Mesenchymal stem cell (in vitro differentiated cells and primary cell): ENCODE results near the gene PCSK2.

Source experiments
- DNase-seq: peaks from one replicate; pipeline ENCODE4 v3.0.0-alpha.2; 2013
- H2AFZ ChIP-seq: one replicate; pipeline ENCODE4 v1.6.1; 2013; ENCODE audit warnings: low read depth, mild to moderate bottlenecking, control low read depth, inconsistent platforms, low read length, moderate library complexity
- H2AK5ac ChIP-seq: 2 replicates; pipeline ENCODE4 v1.6.1; 2013; ENCODE audit warnings: low read length, moderate library complexity, mild to moderate bottlenecking, inconsistent platforms; ENCODE audit not compliant: severe bottlenecking
- H2BK120ac ChIP-seq: one replicate; pipeline ENCODE4 v1.6.1; 2013; ENCODE audit warnings: low read depth, mild to moderate bottlenecking, inconsistent platforms, low read length, moderate library complexity
- H2BK12ac ChIP-seq, 2 experiments: one replicate each; pipeline ENCODE4 v1.6.1; 2013; ENCODE audit warnings: inconsistent platforms in 2 of 2, low read length in 2 of 2, mild to moderate bottlenecking in 2 of 2, moderate library complexity in 2 of 2, control low read depth in 1 of 2
- H2BK15ac ChIP-seq: one replicate; pipeline ENCODE4 v1.6.1; 2013; ENCODE audit warnings: mild to moderate bottlenecking, low read depth, inconsistent platforms; ENCODE audit not compliant: poor library complexity, severe bottlenecking
- H2BK5ac ChIP-seq: 2 replicates; pipeline ENCODE4 v1.6.1; 2013; ENCODE audit warnings: low read depth, mild to moderate bottlenecking, low read length, control low read depth, inconsistent platforms; ENCODE audit not compliant: poor library complexity, severe bottlenecking
- H3K14ac ChIP-seq, 2 experiments: one replicate each; pipeline ENCODE4 v1.6.1; 2013; ENCODE audit warnings: inconsistent platforms in 2 of 2, low read length in 2 of 2, control low read depth in 1 of 2, mild to moderate bottlenecking in 1 of 2, moderate library complexity in 1 of 2
- H3K18ac ChIP-seq, 2 experiments: one replicate each; pipeline ENCODE4 v1.6.1; 2013; ENCODE audit warnings: inconsistent platforms in 2 of 2, low read length in 2 of 2, control low read depth in 1 of 2, low read depth in 1 of 2, mild to moderate bottlenecking in 1 of 2
- H3K23ac ChIP-seq, 2 experiments: one replicate each; pipeline ENCODE4 v1.6.1; 2013; ENCODE audit warnings: inconsistent platforms in 2 of 2, low read length in 2 of 2, mild to moderate bottlenecking in 2 of 2, moderate library complexity in 2 of 2, control low read depth in 1 of 2
- H3K27ac ChIP-seq: 2 replicates; pipeline ENCODE4 v1.5.1; 2013; ENCODE audit warnings: mild to moderate bottlenecking, moderate library complexity, low read length, control low read depth, inconsistent platforms; ENCODE audit not compliant: poor library complexity, severe bottlenecking
- H3K27me3 ChIP-seq, 2 experiments: 2 replicates each; pipeline versions ENCODE4 v1.6.1 to v1.7.0; 2013; ENCODE audit warnings: low read length in 2 of 2, mild to moderate bottlenecking in 2 of 2, moderate library complexity in 2 of 2, control low read depth in 1 of 2, inconsistent platforms in 1 of 2; ENCODE audit not compliant: control insufficient read depth in 1 of 2, insufficient read depth in 1 of 2
- H3K36me3 ChIP-seq, 2 experiments: 2 replicates each; pipeline versions ENCODE4 v1.6.1 to v1.7.0; 2013; ENCODE audit warnings: low read length in 2 of 2, control low read depth in 1 of 2, inconsistent platforms in 1 of 2, low read depth in 1 of 2, mild to moderate bottlenecking in 1 of 2; ENCODE audit not compliant: insufficient read depth in 2 of 2, control insufficient read depth in 1 of 2
- H3K4ac ChIP-seq, 2 experiments: one replicate each; pipeline ENCODE4 v1.6.1; 2013; ENCODE audit warnings: inconsistent platforms in 2 of 2, low read length in 2 of 2, mild to moderate bottlenecking in 2 of 2, moderate library complexity in 2 of 2, control low read depth in 1 of 2, low read depth in 1 of 2
- H3K4me1 ChIP-seq: 2 replicates; pipeline ENCODE4 v1.6.1; 2013; ENCODE audit warnings: low read depth, low read length, control low read depth; ENCODE audit not compliant: control insufficient read depth, insufficient read depth
- H3K4me2 ChIP-seq: 2 replicates; pipeline ENCODE4 v1.6.1; 2013; ENCODE audit warnings: low read length, mild to moderate bottlenecking, inconsistent platforms; ENCODE audit not compliant: poor library complexity, severe bottlenecking
- H3K4me3 ChIP-seq, 2 experiments: 2 replicates each; pipeline versions ENCODE4 v1.5.1 to v1.7.0; 2013; ENCODE audit warnings: low read length in 2 of 2, mild to moderate bottlenecking in 2 of 2, control low read depth in 1 of 2, low read depth in 1 of 2; ENCODE audit not compliant: insufficient read depth in 1 of 2
- H3K79me1 ChIP-seq: replicated peaks from 2 replicates; pipeline ENCODE4 v1.6.1; 2013; ENCODE audit warnings: mild to moderate bottlenecking, control low read depth, low read length, inconsistent platforms; ENCODE audit not compliant: poor library complexity, severe bottlenecking
- H3K9ac ChIP-seq: 2 replicates; pipeline ENCODE4 v1.7.0; 2013; ENCODE audit warnings: mild to moderate bottlenecking, low read length, moderate library complexity
- H3K9me3 ChIP-seq: 2 replicates; pipeline ENCODE4 v1.7.0; 2013; ENCODE audit warnings: mild to moderate bottlenecking, low read length; ENCODE audit not compliant: control insufficient read depth
- H4K8ac ChIP-seq: one replicate; pipeline ENCODE4 v1.6.1; 2013; ENCODE audit warnings: inconsistent platforms, mild to moderate bottlenecking, low read length, moderate library complexity
- H4K91ac ChIP-seq: one replicate; pipeline ENCODE4 v1.6.1; 2013; ENCODE audit warnings: mild to moderate bottlenecking, low read length, inconsistent platforms
- WGBS: methylation state at CpG from one replicate; pipeline ENCODE4 v1.1.7; 2013; ENCODE audit warnings: mixed read lengths; 5-methylcytosine and 5-hydroxymethylcytosine counted together

Gene PCSK2

DNA sequence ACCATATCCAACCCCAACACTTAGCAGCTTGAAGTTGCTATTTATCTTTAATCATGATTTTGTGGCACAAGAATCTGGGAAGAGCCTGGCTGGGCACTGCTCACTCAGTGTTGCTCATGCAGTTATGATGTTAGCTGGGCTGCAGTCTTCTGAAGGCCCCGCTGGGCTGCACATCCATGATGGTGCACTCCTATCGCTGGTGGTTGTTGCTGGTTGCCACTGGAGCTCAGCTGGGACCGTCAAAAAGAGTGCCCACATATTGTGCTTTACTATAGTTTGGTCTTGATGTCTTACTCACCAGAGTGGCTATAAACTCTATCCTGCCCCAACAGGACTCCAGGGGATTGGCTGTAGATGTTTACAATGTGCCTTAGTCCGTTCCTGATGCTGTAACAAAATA lies 137.8 kb downstream of the PCSK2 start:
- no peak overlapping the region for H3K23ac ChIP-seq
- no peaks in the 10 kb centered on the region for H3K9me3 ChIP-seq
- H3K27ac ChIP-seq: no peak overlapping the region
- no peaks in the 10 kb centered on the region for H3K79me1 ChIP-seq
- H4K8ac ChIP-seq: no peak overlapping the region
- H2BK12ac ChIP-seq: no peak overlapping the region
- no peak overlapping the region for H3K4me2 ChIP-seq
- H3K4me1 ChIP-seq: no peaks in the 10 kb centered on the region
- no peak for DNase-seq
- no peak overlapping the region for H3K14ac ChIP-seq
- H3K9ac ChIP-seq: no peak overlapping the region
- H3K18ac ChIP-seq: no peak overlapping the region
- H3K27me3 ChIP-seq: peaks cover 0 to 7% of the 10 kb centered on the region in 2 experiments
- H2AFZ ChIP-seq: no peak overlapping the region
- no peak overlapping the region for H2BK5ac ChIP-seq
- no peak overlapping the region for H2BK15ac ChIP-seq
- no peak overlapping the region for H2AK5ac ChIP-seq
- WGBS: 78% methylated on average over 2 of the region's 4 CpGs
- H3K4me3 ChIP-seq: no peak overlapping the region
- H2BK120ac ChIP-seq: no peak overlapping the region
- no peak overlapping the region for H4K91ac ChIP-seq
- no peak overlapping the region for H3K4ac ChIP-seq
- no peaks in the 10 kb centered on the region for H3K36me3 ChIP-seq

DNA sequence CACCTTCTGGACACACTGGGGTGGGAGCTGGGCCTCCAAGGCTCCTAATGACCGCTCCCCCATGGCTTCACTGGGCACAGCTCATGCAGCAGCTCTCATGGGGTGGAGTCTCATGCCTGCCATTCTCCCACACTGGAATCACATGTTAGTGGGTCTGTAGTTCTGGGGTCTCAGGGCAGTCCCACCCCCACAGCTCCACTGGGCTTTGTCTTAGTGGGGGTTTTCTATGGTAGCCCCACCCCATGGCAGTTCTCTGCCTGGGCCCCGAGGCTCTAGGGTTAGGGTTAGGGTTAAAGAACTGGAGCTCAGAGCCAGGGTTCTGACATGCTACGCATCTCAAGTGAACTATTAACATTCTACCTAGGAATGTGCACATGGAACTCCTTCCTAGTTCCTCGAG lies 139.0 kb downstream of the PCSK2 start:
- H4K91ac ChIP-seq: no peak overlapping the region
- no peak overlapping the region for H2AK5ac ChIP-seq
- no peak overlapping the region for H3K14ac ChIP-seq
- no peak overlapping the region for H2BK5ac ChIP-seq
- no peak overlapping the region for H3K4ac ChIP-seq
- no peaks in the 10 kb centered on the region for H3K9me3 ChIP-seq
- no peak overlapping the region for H4K8ac ChIP-seq
- no peak for DNase-seq
- H3K23ac ChIP-seq: no peak overlapping the region
- no peak overlapping the region for H3K4me2 ChIP-seq
- peaks cover 2 to 14% of the 10 kb centered on the region in 2 experiments for H3K27me3 ChIP-seq
- no peak overlapping the region for H3K27ac ChIP-seq
- WGBS: 80% methylated on average over 3 of the region's 4 CpGs
- no peak overlapping the region for H2BK12ac ChIP-seq
- no peaks in the 10 kb centered on the region for H3K79me1 ChIP-seq
- no peak overlapping the region for H3K4me3 ChIP-seq
- H3K4me1 ChIP-seq: no peaks in the 10 kb centered on the region
- H2AFZ ChIP-seq: no peak overlapping the region
- H3K18ac ChIP-seq: no peak overlapping the region
- no peak overlapping the region for H3K9ac ChIP-seq
- H2BK120ac ChIP-seq: no peak overlapping the region
- H3K36me3 ChIP-seq: no peaks in the 10 kb centered on the region
- no peak overlapping the region for H2BK15ac ChIP-seq

DNA sequence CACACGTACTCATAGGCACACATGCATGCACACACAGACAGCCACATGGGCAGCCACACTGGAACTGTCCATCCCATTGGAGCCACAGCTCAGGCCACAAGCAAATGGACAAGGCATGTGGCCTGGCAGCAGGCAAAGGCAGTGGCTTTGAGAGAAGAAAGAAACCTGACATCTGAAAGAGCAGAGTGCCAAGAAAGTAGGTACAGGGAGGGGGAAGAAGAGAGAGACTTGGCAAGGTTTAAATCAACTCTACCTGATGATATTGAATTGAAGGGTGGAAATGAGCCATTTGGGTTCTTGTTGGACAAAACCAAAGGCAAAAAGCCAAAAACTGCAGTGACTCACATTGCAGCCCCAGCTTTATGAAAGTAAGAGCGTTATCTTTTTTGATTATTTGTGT lies 142.7 kb downstream of the PCSK2 start:
- Histone ChIP-seq H4K8ac (no peak overlapping the region), H3K23ac (no peak overlapping the region), H3K79me1 (no peaks in the 10 kb centered on the region), H3K4me3 (no peak overlapping the region), H3K27me3 (peaks cover 4 to 24% of the 10 kb centered on the region in 2 experiments), H2BK120ac (no peak overlapping the region), H3K36me3 (no peaks in the 10 kb centered on the region), H3K9me3 (no peaks in the 10 kb centered on the region), H3K18ac (no peak overlapping the region), H3K4me2 (no peak overlapping the region), H3K4ac (no peak overlapping the region), H2BK15ac (no peak overlapping the region), H2AK5ac (no peak overlapping the region), H2AFZ (no peak overlapping the region), H2BK12ac (no peak overlapping the region), H3K27ac (no peak overlapping the region), H3K9ac (no peak overlapping the region), H4K91ac (no peak overlapping the region), H3K4me1 (no peaks in the 10 kb centered on the region), H2BK5ac (no peak overlapping the region), H3K14ac (no peak overlapping the region)
- no peak for DNase-seq
- WGBS: 88% methylated on average over 2 of the region's 2 CpGs

DNA sequence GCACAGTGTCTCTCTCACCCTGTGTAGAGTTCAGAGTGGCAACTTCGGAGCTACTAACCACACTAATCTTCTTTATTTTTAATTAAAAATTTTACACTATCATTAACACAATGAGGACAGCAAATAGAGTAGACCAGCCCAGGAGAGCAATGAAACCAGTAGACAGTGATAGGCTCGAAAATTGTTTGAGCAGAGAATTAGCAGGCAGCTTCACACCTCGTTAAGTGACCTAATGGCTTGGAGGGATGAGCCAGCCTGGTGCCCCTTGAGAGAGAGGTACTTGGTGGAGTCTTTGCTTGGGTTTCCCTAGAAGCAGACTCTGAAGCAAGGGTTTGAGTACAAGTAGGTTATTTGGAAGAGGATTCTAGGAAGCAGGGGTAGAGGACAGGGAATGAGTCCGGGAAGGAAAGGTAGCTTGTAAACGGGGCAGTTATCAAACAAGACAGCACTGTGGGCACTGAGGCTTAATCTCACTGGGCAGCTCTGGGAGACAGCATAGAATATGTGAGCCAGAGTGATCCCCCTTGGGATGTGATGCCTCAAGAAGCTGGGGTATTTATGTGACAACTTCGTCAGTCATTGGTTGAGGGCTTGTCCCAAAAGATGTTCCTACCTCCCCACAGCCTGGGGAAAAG lies 146.1 kb downstream of the PCSK2 start:
- H3K18ac ChIP-seq: no peak overlapping the region
- no peaks in the 10 kb centered on the region for H3K79me1 ChIP-seq
- no peak overlapping the region for H2BK15ac ChIP-seq
- no peaks in the 10 kb centered on the region for H3K4me1 ChIP-seq
- no peaks in the 10 kb centered on the region for H3K36me3 ChIP-seq
- no peaks in the 10 kb centered on the region for H3K9me3 ChIP-seq
- H2BK5ac ChIP-seq: no peak overlapping the region
- H3K4me2 ChIP-seq: no peak overlapping the region
- no peak overlapping the region for H3K27ac ChIP-seq
- peaks cover 4 to 22% of the 10 kb centered on the region in 2 experiments for H3K27me3 ChIP-seq
- no peak overlapping the region for H2AK5ac ChIP-seq
- H4K91ac ChIP-seq: no peak overlapping the region
- DNase-seq: no peak
- WGBS: 56% methylated on average over 6 of the region's 6 CpGs
- H2BK12ac ChIP-seq: no peak overlapping the region
- no peak overlapping the region for H2BK120ac ChIP-seq
- H4K8ac ChIP-seq: no peak overlapping the region
- H2AFZ ChIP-seq: no peak overlapping the region
- no peak overlapping the region for H3K14ac ChIP-seq
- no peak overlapping the region for H3K4ac ChIP-seq
- no peak overlapping the region for H3K9ac ChIP-seq
- no peak overlapping the region for H3K23ac ChIP-seq
- no peak overlapping the region for H3K4me3 ChIP-seq
